Ascending aorta (tissue), 2 donors: ENCODE measurements around the gene MYMX. TPM values are rescaled to one million over a fixed set of nuclear protein-coding genes. Genes with fewer than 3 reads are reported as not detected.

Source experiments
- DNase-seq, 2 donors: peaks; one replicate each; pipeline ENCODE4 v3.0.0-alpha.2; 2019; ENCODE audit warnings: low spot score in 2 of 2
- H3K27ac ChIP-seq, 2 donors: fragments of 200-600 bp; sonication (generic); one replicate each; pipeline ENCODE4 v1.5.1; 2016 to 2017; ENCODE audit warnings: mild to moderate bottlenecking in 1 of 2
- H3K27me3 ChIP-seq: fragments of 200-600 bp; sonication (generic); one replicate; pipeline ENCODE4 v1.5.1; 2017
- H3K36me3 ChIP-seq, 2 donors: fragments of 200-600 bp; sonication (generic); one replicate each; pipeline ENCODE4 v1.5.1; 2016
- H3K4me1 ChIP-seq, 2 donors: fragments of 200-600 bp; sonication (generic); one replicate each; pipeline ENCODE4 v1.5.1; 2016 to 2017; ENCODE audit warnings: mild to moderate bottlenecking in 1 of 2
- H3K4me3 ChIP-seq, 2 donors: fragments of 200-600 bp; sonication (generic); one replicate each; pipeline ENCODE4 v1.5.1; 2016 to 2017; ENCODE audit warnings: mild to moderate bottlenecking in 1 of 2
- H3K9me3 ChIP-seq, 2 donors: fragments of 200-600 bp; sonication (generic); one replicate each; pipeline ENCODE4 v1.5.1; 2016
- intact Hi-C: fragments of 100-400 bp; cut with DNase I; formaldehyde crosslinking; loops from one replicate; pipeline ENCODE4 v1.15.1; 2023
- total RNA-seq: library from RNA; depleted of rRNA; stranded (reverse); fragments of >200 nt; gene quantifications from one replicate; pipeline ENCODE4 v1.1.0, GENCODE V29; 2016
- TF ChIP-seq, protein P1 (sequence below), 3 experiments: fragments of 200-600 bp in 2 of 3; fragments of 450-650 bp in 1 of 3; sonication (generic) in 2 of 3; IDR thresholded peaks; one replicate each; pipeline ENCODE4 v1.5.1; 2016 to 2019; ENCODE audit warnings: antibody characterized with exemption in 3 of 3, mild to moderate bottlenecking in 1 of 3, moderate library complexity in 1 of 3

Gene MYMX
- total RNA-seq, 1 donor from 2014 or later, result 13.9 TPM

- H3K27me3 ChIP-seq, result no peaks in the 10 kb centered on the region
- H3K36me3 ChIP-seq, result no peaks in the 10 kb centered on the region
- TF ChIP-seq, protein P1, sequence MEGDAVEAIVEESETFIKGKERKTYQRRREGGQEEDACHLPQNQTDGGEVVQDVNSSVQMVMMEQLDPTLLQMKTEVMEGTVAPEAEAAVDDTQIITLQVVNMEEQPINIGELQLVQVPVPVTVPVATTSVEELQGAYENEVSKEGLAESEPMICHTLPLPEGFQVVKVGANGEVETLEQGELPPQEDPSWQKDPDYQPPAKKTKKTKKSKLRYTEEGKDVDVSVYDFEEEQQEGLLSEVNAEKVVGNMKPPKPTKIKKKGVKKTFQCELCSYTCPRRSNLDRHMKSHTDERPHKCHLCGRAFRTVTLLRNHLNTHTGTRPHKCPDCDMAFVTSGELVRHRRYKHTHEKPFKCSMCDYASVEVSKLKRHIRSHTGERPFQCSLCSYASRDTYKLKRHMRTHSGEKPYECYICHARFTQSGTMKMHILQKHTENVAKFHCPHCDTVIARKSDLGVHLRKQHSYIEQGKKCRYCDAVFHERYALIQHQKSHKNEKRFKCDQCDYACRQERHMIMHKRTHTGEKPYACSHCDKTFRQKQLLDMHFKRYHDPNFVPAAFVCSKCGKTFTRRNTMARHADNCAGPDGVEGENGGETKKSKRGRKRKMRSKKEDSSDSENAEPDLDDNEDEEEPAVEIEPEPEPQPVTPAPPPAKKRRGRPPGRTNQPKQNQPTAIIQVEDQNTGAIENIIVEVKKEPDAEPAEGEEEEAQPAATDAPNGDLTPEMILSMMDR (IDR thresholded peaks at IDR 0.05), result no peak
- intact Hi-C loops, result loop anchor here (2.0 kb wide), 1 partner anchor 17 kb away; no protein-coding TSS in a partner anchor
- peak; percentile 46 to 87 for DNase-seq
- no peaks in the 10 kb centered on the region for H3K9me3 ChIP-seq
- H3K4me3 ChIP-seq, result peak overlapping the region in 1 of 2 donors; percentile 33
- peaks cover 16 to 44% of the 10 kb centered on the region in 2 donors for H3K4me1 ChIP-seq
- peak overlapping the region; percentile 95 to 99 for H3K27ac ChIP-seq
Observed at GRCh38 chr6:44217332-44218143, 812 bp downstream of the MYMX start.

DNA sequence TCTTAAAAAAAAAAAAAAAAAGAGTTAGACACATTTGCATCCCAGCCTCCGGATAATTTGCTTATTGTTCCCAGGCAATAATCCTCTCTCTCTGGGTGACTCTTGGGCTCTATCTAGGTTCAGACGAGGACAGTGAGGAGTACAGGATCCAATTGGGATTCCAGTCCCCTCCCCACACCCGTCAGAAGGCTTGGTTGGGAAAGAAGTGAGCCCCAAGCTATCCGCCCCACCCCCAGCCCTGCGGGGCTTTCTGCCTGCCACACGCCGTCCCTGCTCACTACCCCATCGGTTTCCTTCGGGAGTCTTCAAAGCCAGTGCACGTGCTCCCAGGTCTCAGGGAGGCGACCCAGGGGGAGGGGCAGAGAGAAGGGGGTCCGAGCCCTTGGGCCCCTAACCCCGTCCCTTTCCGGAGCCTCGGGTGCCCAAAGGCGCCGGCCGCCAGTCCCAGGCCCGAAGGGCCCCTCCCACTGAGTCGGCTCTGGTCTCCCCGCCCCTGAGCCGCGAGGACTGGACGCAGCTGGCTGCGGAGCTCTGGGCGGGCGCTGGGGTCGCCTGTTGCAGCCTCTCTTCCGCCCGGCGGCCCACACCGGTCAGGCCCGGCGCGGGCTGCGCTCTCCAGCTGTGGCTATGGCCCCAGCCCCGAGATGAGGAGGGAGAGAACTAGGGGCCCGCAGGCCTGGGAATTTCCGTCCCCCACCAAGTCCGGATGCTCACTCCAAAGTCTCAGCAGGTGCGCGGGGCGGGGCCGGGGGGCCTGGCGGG is 2.5 kb downstream of the MYMX start:
- Histone ChIP-seq H3K36me3 (no peaks in the 10 kb centered on the region), H3K4me1 (peaks cover 24 to 48% of the 10 kb centered on the region in 2 donors), H3K27ac (peak overlapping the region; percentile 95 to 99), H3K9me3 (no peaks in the 10 kb centered on the region), H3K4me3 (peak overlapping the region; percentile 69 to 90), H3K27me3 (no peaks in the 10 kb centered on the region)
- intact Hi-C loops, result loop anchor here (2.0 kb wide), 1 partner anchor 18 kb away; no protein-coding TSS in a partner anchor
- TF ChIP-seq, protein P1 (IDR thresholded peaks at IDR 0.05), result no peak
- DNase-seq, result peak; percentile 56 to 94

DNA sequence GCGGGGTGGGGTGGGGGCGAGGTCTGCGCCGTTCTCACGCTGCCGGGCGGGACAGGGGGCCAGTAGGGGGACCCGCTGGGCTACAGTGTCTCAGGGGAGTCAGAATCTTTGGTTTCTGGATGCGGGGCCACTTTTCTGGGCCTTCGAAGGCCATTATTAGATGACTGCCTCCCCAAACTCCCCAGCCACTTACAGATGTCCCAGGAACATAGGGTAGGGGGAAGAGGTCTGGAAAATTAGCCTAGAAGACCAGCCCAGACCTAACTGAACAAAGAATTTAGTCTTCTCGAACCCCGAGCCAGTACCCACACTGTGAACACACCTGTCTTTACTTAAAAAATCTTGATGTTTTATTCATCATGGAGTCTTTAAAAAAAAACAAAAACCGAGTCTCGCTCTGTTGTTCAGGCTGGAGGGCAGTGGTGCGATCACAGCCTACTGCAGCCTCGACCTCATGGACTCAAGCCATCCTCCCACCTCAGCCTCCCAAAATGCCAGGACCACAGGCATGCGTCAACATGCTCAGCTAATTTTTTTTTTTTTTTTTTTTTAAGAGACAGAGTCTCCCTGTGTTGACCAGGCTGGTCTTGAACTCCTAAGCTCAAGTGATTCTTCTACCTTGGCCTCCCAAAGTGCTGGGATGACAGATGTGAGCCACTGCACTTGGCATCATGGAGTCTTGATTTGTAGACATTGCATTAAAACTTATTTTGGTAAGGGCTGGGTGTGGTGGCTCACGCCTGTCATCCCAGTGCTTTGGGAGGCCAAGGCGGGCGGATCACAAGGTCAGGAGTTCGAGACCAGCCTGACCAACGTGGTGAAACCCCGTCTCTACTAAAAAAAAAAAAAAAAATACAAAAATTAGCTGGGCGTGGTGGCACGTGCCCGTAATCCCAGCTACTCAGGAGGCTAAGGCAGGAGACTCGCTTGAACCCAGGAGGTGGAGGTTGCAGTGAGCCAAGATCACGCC is 3.4 kb downstream of the MYMX start:
- TF ChIP-seq, protein P1 (IDR thresholded peaks at IDR 0.05), result peak in 1 of 3 experiments; percentile 14
- DNase-seq, result no peak
- intact Hi-C loops, result loop anchor here (2.0 to 5.0 kb wide), 2 partner anchors 19 to 93 kb away; partner anchors contain the start of genes MRPL14 and TMEM63B
- Histone ChIP-seq H3K27ac (peak overlapping the region; percentile 95 to 99), H3K9me3 (no peaks in the 10 kb centered on the region), H3K27me3 (no peaks in the 10 kb centered on the region), H3K4me3 (peak overlapping the region; percentile 69 to 90), H3K4me1 (peaks cover 31 to 57% of the 10 kb centered on the region in 2 donors), H3K36me3 (no peaks in the 10 kb centered on the region)

GRCh38 chr6:44220913-44221290 is 4.2 kb downstream of the MYMX start:
- no peaks in the 10 kb centered on the region for H3K9me3 ChIP-seq
- intact Hi-C loops, result loop anchor here (1.0 to 5.0 kb wide), 5 partner anchors 16 to 166 kb away; partner anchors contain the start of genes CDC5L, MRPL14 and TMEM63B
- DNase-seq, result no peak
- peaks cover 38 to 64% of the 10 kb centered on the region in 2 donors for H3K4me1 ChIP-seq
- peak overlapping the region; percentile 95 to 99 for H3K27ac ChIP-seq
- H3K27me3 ChIP-seq, result no peaks in the 10 kb centered on the region
- H3K36me3 ChIP-seq, result no peaks in the 10 kb centered on the region
- TF ChIP-seq, protein P1 (IDR thresholded peaks at IDR 0.05), result no peak
- peak overlapping the region in 1 of 2 donors; percentile 90 for H3K4me3 ChIP-seq
